HG03039 (cell line): Measurements from ENCODE around the gene F7.

ENCODE experiments used
- ATAC-seq: cut with Tn5 transposase; IDR thresholded peaks from one replicate; pipeline ENCODE4 v1.9.1; 2021; ENCODE audit warnings: mild to moderate bottlenecking, moderate library complexity; ENCODE audit not compliant: unreplicated experiment

The F7 gene

DNA sequence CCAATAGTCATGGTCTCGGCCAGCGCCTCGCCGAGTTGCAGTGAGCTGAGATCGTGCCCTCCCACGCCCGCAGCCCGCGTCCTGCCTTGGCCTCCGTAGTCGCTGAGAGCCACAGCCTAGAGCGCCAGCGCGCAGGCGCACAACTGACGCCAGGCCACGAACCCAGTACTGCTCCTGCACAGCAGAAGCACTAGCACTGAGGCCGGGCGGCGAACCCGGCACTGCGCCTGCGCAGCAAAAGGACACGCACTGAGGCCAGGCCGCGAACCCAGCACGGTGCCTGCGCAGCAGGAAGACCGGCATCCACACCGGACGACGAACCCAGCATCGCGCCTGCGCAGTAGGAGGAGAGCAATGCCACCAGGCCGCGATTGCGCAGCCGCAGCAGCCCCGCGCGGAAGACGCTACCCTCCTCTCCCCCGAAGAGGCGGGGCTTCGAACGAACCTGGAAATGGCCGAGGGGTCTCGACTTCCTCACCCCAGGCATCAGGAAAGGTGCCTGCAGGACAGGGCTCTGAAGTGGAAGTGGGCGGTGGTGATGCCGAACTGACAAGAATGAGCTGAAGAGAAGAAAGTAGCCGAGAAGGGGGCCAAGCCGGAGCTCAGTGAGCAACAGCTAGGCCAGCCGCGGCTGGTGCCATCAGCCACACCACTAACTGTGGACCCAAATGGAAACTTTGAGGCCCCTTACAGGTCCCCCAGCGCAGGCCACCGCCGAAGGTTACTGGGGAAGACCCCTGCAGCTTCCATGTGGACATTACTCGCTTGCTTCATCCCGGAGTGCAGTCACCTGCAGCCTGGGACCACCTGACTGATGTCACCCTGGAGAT lies 24.5 kb downstream of the F7 start:
- no peak for ATAC-seq

DNA sequence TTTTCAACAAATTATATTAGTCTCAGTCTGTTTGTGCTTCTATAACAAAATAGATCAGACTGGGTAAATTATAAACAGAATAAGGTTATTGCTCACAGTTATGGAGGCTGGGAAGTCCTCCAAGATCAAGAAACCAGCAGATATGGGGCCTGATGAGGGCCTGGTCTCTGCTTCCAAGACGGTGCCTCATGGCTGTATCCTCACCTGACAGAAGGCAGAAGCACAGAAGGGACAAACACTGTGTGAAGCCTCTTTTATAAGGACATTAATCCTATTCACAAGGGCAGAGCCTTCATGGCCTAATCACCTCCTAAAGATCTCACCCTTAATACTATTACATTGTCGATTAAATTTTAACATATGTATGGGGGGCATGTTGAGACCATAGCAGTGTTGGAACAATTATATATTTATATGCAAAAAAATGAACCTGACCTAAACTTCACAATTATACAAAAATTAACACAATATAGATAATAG lies 29.7 kb downstream of the F7 start:
- ATAC-seq: no peak

DNA sequence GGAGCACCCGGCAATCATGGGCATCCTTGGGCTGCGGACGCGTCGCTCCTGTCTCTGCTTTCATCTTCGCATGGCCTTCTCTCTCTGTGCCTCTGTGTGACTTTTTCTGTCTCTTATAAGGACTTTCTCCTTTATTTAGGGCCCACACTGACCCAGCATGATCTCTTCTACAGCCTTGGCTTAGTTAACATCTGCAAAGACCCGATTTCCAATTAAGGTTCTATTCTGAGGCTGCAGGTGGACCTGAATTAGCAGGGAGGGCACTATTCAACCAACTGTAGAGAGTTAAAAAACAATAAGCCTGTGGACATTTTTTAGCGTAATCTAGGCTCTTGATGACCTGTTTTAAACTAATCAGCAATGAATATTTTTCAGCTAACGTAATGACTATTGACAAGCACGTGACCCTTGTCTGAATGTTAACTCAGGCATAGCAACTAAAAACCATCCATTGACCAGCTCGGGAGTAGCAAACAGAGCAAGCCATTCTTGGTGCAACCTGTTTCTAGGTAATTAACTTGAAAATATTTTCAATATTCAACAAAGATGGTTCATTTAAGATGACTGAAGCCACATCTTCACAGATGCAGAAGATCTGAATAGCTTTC lies 32.2 kb downstream of the F7 start:
- no peak for ATAC-seq

DNA sequence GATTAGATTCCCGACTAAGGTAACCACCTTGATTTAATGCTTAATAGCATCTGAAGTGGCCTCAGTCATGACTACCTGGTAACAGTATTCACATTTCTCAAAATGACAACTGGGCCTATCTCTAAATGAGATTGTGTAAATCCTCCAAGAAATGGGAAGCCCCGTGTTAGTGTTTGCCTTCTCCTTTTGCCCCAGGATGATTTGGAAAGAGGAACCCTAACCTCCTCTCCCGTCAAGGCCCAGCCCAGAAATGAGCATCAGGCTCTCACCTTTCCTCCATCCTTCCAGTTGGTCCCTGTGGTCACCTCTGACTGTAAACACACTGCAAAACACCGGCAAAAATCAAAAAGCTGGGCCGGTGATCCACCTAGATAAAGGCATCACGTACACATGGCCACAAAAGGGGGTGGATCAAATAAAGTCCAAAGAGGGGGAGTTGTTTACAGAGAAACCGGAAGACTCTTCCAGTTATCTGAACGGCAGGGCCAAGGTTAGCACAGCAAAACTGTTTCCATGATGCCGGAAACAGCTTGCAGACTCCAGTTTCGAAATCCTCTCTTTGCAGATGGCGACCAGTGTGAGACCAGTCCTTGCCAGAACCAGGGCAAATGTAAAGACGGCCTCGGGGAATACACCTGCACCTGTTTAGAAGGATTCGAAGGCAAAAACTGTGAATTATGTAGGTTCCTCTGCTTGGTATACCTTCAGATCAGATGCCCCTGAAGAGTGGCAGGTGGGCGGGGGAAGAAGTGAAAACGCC lies 33.4 kb downstream of the F7 start:
- ATAC-seq: no peak

DNA sequence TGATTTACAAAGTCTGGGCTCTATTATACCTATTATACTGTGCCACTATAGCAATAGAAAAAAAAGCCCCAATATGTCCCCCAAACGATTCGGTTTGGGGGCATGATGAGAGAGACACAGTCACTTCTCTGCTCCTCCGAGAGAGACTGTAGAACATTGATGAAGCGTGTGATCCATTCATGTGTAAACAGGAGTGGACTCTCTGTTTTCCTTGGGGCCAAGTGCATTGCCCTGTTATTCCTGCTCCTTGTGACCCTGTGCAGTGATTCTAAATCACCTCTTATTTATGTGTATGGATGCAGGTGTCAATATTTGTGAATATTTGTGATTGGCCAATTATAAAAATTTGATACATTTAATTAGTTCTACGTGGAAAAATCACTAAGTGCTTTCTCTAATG lies 34.0 kb downstream of the F7 start:
- ATAC-seq: no peak

DNA sequence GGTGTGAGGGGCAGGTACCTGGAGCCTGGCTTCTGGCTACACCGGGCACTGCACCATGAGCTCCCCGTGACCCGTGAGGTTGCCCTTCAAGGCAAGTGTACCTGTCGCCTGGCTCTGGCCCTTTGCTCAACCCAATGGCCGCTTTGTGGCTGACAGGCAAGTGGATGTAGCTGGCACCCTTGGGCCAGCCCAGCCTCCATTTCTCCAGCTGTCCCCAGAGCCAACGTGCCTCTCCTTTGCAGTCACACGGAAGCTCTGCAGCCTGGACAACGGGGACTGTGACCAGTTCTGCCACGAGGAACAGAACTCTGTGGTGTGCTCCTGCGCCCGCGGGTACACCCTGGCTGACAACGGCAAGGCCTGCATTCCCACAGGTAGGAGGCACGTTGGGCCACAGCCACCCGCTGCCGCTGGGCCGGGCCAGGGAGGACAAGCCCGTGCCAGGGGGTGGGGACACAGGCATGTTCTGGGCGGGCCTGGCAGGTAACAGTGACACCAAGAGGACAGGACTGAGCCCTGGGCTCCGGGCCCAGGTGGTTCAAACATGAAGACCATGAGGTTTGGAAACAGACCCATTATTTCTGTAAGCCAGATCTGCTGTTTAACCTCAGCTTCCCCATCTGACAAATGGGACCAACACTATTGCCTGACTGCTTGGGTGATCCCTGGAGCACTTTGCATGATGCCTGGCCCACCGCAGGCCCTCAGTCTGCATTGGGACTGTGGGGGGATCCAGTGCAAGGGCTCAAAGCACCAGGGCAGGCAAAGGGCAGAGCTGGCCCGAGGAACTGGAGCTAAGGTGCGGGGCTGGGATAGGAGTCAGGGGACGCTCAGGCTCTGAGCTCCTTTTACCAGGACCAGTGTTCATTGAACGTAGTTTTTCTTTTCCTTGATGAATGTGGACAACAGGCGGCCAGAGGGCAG lies 35.3 kb downstream of the F7 start:
- ATAC-seq: no peak

DNA sequence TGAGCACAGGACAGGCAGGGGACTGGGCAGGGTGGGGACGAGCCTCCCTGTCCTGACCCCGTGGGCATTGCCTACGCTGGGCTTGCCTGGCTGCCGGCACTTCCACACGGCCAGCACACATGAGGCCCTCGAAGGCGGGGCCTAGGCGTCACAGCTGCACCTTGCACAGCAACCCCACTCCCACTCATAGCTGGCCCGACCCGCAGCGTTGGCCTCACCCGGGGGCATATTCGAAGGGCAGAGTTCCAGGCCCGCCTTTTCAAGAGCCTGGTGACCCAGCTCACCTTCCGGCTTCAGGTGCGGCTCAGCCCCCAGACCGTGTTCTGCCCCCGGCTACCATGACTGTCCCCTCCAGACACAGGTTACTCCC lies 36.0 kb downstream of the F7 start:
- no peak for ATAC-seq

DNA sequence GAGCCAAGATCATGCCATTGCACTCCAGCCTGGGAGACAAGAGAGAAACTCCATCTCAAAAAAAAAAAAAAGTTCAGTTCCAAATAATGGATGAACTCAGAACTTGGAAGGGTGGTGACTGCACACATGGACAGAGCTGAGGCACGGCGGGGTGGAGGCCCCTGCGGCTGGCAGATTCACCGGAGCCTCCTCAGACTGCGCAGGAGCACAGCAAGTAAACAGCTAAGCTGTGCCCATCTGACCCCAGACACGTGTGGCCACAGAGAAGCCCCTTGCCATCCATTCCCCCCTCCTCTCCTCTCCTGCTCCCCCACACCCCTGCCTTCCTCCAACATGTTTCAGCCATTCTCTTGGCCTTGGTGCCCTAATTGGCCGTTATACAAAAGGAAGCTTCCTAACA lies 37.3 kb downstream of the F7 start:
- no peak for ATAC-seq

DNA sequence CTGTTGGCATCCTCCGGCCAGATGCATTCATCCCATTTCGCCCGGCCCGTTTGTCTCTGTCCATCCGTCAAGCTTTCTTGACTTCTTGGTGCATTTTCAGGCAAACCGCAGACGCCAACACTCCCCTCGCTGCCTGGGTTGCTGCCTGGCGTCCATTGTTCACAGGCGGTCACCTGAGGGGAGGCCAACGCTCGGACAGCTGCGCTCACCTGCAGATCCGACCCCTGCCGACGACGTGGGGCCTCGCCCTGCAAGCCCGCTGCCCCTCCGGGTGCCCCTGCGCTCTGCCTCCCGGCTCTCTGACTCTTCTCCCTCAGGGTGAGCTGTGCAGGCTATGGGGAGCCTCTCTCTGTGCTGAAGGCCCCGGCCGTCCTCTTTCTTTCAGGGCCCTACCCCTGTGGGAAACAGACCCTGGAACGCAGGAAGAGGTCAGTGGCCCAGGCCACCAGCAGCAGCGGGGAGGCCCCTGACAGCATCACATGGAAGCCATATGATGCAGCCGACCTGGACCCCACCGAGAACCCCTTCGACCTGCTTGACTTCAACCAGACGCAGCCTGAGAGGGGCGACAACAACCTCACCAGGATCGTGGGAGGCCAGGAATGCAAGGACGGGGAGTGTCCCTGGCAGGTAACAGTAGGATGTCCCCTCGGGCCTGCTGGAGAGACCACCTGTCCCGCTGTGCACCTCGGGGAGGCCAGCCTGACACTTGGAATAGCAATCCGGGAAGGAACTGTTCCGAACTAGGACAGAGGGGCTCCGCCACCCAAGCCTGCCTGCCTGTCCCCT lies 38.1 kb downstream of the F7 start:
- ATAC-seq: no peak

DNA sequence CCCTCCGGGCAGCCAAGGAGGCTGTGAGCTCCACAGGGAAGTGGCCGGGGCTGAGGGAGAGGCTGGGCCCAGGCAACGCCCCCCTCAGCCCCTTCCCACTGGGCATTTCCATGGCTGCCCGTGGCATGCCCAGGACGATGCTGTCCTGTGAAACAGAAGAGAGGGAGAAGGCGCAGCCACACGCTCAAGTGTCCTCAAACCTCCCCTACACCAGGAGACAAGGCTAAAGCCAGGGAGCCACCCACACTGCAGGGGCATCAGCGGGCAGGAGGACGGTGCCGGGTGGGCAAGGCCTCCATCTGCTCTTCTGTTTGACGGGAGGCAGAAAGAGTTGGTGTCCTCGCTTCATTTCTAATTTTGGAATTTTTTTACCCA lies 38.7 kb downstream of the F7 start:
- ATAC-seq: no peak

DNA sequence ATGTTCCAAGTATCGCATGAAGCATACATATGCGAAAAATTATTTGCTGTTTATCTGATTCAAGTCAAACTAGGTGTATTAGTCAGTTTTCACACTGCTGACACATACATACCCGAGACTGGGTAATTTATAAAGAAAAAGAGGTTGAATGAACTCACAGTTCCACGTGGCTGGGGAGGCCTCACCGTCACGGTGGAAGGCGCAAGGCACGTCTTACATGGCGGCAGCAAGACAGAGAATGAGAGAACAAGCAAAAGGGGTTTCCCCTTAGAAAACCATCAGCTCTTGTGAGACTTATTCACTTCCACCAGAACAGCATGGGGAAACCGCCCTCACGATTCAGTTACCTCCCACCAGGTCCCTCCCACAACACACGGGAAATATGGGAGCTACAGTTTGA lies 39.9 kb downstream of the F7 start:
- ATAC-seq: no peak

DNA sequence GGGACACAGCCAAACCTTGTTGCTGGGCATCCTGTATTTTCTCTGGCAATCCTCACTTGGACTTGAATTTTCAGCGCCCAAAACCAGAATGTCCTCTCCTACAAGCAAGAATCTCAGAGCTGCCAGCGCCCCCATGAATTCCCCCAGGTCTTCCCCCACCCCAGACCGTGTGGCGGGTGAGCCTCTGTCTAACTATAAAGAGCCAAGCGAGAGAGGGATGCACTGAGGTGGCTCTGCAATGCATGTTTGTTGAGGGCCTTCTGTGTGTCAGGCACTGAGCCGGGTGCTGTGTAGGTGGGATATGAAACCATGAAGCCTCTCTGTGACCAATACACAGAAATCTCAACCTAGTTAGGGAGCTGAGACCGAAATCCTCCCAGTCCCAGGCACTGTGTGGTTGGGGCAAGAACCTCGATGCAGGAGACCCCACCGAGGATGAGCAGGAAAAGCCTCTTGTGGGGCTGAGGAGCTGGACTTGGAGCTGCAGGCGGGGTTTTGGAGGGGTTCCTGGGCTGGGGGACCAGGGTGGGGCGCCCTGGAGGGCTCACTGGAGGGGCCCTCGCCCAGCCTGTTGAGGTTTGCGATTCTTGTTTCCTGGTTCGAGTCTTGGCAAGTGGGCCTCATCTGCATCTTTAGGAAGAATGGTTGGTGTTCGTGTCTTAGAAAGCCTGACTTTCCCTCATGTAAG lies 40.5 kb downstream of the F7 start:
- ATAC-seq: no peak

DNA sequence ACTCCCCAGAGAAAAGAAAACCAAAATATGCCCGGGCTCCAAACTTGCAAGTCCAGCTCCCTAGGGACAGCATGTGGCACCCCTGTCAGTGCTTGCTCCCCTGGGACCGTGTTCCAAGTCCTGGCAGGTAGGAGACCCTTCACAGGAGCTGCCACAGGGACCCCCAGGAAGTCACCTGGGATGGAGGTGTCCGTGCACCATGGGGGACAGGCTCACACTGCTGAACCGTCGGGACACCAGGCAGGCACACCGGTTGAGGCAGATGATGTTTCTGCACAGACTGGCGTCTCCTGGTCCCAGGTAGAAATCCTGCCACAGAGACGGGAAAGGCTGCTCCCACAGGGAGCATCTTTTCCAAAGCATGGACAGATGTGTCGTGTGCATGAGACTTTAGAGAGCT lies 41.2 kb downstream of the F7 start:
- ATAC-seq: no peak

DNA sequence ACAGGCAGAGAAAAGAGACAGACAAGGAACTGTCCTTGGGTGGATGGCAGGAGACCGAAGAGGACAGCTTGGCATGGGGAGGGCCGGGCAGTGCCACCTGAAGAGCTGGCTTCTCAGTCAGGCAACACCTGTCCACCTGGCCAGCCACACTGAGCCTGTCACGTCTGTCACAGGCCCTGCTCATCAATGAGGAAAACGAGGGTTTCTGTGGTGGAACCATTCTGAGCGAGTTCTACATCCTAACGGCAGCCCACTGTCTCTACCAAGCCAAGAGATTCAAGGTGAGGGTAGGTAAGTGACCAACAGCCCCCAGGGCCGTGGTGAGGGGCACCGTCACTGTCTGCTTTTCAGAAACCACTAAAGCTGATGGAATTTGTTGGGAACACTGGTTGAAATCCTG lies 41.6 kb downstream of the F7 start:
- no peak for ATAC-seq

DNA sequence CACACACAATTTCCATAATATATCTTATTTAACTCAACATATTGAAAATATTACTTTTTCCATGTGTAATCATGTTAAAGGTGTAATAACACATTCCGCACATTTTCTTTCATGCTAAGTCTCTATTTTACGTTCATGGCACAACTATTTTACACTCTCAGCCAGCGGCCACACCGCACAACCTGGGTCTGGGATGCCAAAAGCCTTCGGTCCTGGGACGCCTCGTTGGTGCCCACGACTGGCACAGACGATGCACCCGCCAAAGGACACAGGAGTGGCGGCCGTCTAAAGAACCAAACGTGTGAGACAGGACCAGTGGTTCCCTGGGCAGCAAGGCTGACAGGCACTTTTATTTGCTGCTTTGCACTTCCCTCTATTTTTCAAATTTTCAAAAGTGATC lies 42.8 kb downstream of the F7 start:
- ATAC-seq: no peak

DNA sequence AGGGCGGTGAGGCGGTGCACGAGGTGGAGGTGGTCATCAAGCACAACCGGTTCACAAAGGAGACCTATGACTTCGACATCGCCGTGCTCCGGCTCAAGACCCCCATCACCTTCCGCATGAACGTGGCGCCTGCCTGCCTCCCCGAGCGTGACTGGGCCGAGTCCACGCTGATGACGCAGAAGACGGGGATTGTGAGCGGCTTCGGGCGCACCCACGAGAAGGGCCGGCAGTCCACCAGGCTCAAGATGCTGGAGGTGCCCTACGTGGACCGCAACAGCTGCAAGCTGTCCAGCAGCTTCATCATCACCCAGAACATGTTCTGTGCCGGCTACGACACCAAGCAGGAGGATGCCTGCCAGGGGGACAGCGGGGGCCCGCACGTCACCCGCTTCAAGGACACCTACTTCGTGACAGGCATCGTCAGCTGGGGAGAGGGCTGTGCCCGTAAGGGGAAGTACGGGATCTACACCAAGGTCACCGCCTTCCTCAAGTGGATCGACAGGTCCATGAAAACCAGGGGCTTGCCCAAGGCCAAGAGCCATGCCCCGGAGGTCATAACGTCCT lies 43.4 kb downstream of the F7 start:
- ATAC-seq: no peak

DNA sequence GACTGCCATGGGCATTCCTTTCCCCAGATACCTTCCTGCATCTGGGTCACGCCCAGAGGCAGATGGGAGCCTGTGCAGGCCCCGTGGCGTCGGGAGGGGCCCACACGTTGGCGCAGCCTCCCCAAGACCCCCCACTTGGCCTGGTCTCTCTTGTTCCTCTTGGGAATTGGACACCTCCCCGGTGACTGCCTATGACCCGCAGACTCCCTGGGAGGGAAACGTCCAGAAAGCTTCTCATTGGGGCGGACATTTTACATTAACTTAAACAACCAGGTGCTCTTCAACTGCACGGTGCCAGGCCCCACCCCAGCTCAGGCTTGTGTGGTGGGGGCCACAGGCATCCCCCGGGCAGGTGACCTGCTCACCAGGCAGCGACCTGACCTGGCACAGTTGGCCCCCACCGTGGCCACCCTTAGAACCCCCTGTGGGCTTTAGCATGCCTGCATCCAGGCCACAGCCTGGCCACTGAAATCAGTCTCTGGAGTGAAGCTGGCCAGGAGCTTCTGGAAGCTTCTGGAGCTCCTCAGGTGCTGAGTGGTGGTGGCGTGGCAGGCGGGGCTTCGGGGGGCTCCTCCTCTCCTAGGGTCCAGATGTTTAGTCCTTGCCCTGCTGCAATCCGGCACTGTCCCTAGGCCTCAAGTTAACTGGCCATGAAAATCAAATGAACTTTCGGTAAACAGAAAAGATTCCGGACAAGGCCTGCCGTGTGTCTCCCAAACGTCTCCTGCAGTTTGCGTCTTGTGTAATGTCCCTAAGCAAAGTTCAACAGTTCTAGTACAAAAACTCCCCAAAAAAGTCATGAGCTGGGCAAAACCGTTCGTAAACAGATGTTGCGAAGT lies 44.3 kb downstream of the F7 start:
- ATAC-seq: no peak
